Cerebellar nuclear complex (tissue), 1 donor: ENCODE results near the gene CCL2.

Experiments used
- DNase-seq, 2 experiments: peaks; one replicate each; lab custom pipeline; 2025; lab: John Stamatoyannopoulos, UW

The CCL2 gene

DNA sequence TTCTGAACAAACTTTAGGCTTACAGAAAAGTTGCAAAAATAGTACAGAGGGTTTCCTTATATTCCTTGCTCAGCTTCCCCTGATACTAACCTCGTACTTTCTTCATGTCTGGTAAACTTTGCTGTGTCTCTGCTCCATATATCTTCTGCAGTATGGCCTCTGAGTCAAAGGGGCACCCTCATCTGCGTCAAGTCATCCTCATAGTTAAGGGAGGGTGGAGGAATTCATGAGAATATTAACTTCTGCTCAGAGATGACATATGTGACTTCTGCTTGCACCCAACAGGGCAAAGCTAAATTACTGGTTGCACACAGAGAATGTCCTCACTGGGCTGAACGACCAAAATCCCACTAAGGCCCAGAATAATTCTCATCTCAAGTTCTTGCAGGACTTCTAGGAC is 10.6 kb downstream of the CCL2 start:
- DNase-seq: no peak

DNA sequence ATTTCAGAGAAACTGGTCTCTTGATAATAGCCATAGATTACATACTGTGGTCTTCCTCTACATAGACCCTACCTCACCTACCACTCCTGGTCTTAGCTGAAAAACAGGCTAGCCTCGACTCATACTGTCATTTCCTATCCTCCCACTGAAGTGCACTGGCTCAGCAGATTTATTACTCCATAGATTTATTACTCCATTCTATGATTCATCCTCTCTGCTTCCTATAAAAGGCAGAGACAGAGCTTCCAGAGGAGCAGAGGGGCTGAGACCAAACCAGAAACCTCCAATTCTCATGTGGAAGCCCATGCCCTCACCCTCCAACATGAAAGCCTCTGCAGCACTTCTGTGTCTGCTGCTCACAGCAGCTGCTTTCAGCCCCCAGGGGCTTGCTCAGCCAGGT is 14.9 kb downstream of the CCL2 start, which contains the start of gene CCL7:
CCL7 (plus strand) TSS at position 253 of the 400 bp plus-strand sequence; CDS start at position 323, 70 bp downstream.
- no peak for DNase-seq

DNA sequence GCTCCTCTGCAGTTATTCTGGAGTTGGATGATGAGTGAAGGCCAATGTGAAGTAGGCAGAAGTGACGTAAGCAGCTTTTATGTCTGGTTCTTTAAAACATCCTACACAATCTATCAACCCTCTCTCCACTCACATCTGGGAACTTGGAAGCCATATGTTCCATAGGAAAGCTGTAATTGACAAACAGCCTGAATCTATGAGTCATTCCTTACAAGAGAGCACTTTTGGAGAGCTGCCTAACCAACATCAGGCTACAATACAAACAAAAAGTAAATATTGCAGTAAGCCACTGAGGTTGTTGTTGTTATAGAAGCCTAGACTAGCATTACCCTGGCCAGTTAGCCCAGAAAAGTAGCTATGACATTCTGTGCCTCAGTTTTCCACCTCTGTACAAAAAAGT is 20.8 kb downstream of the CCL2 start:
- DNase-seq: no peak

DNA sequence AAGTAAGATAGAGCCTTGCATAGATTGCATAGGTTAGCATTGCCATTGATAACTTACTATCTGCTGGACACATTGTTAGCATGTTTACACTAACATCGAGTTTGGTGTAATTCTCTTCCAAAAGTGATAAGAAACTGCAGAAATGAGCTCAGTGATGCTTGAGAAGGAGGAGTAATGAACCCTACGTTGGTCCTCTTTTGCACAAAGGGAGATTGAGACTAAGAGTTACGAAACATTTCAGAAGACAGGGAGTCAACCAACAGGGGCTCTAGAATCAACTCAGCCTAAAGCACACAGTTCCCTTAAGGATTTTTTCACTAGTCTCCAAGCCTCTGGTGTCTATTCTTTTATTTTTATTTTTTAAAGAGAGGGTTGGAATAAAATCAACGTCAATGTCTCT is 21.7 kb downstream of the CCL2 start:
- DNase-seq: no peak

DNA sequence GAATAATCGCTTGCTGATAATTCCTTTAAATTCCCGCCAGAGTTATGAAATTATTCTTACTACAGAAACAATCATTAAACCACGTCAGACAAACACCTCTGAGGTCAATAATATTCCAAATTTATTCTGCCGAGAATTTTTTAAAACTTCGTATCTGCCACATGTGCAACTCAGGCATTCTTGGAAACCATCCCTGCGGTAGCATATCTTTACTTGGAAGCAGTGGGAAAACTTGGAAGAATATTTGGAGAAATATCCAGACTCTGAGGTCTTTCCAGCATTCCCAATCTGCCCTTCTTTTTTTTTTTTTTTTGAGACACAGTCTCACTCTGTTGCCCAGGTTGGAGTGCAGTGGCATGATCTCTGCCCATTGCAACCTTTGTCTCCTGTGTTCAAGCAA is 28.5 kb downstream of the CCL2 start:
- no peak for DNase-seq

DNA sequence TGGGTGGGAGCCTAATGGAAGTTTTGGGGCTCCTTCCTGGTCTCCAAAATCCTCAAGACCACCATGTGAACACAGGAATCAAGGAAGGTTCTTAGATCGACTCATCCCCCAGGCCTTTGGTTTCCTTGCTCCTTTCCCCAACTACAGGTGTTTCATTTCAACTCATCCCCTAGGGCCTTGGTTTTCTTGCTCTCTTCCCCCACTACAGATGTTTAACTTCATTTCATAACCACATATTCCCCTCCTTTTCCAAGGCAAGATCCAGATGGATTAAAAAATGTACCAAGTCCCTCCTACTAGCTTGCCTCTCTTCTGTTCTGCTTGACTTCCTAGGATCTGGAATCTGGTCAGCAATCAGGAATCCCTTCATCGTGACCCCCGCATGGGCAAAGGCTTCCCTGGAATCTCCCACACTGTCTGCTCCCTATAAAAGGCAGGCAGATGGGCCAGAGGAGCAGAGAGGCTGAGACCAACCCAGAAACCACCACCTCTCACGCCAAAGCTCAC is 30.3 kb downstream of the CCL2 start, which contains the start of gene CCL11:
CCL11 (plus strand) TSS at position 457 of the 507 bp plus-strand sequence. CDS start 67 bp downstream, outside the sequence.
- no peak for DNase-seq

DNA sequence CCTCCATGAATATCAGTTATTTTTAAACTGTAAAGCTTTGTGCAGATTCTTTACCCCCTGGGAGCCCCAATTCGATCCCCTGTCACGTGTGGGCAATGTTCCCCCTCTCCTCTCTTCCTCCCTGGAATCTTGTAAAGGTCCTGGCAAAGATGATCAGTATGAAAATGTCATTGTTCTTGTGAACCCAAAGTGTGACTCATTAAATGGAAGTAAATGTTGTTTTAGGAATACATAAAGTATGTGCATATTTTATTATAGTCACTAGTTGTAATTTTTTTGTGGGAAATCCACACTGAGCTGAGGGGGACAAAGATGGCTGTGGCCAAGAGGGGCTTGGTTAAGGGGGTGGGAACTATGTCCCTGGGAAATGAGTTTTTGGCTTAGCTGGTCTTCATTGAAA is 32.8 kb downstream of the CCL2 start:
- DNase-seq: no peak

DNA sequence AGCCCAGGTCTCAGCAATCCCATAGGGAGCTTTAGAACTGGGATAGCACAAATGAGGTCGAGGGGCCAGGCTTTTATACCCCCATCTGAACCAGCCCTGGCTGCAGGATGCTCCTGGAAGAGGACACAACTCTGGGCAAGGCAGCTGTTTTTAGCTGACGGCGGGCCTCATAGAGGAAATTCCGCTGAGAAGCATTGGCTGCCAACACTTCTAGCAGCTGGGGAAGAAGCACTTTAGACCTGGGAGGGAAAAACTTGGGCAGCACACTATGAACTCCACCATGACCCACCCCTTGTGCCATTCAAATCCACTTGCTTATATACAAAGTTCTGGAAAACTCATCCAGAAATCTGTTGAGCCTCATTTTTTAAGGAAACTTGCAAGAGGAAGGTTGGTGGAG is 35.5 kb downstream of the CCL2 start:
- no peak for DNase-seq

DNA sequence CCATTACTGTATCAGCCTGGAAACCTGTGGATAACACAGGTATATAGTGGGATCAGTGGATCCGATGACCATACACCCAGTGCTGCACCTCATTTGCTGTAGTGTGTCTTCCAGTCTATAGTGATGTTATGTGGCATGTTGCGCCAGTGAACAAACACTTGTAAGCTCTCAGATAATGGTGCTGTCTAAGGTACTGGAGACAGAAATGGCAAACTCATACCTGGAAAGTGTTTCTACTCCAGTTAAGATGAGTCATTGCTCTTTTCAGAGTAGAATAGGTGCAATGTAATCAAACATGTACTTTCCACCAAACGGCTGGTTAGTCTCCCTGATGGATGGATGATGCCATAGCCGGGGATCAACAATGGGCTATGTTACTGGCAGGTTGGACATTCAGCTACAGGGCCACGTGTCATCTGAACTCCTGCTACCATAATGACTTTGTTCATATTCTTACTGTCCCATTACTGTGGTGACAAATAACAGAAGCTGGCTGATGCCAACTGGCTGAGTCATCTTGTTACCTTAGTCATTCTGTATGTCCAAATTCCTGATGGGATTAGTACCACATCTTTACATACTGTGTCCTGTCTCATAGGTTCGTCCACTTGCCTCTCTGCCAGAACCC is 36.8 kb downstream of the CCL2 start:
- DNase-seq: no peak

DNA sequence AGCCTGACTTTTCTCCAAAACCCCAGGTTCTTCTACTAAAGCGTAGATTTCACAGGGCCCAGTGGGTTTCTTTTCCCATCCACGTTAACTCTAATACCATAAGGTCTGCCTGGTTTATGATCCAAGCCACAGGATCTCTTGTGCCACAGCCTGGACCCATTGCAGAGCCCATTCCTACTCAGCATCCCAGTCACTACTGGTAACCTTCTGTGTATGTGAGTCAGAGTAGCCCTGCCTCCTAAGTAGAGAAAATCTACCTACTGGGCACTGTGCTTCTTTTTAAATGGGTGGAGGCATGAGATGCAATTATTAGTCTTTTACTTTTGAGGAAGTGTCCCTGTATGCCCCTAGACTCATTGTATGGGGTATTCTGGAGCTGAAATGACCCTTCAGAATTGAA is 43.9 kb downstream of the CCL2 start:
- DNase-seq: no peak

DNA sequence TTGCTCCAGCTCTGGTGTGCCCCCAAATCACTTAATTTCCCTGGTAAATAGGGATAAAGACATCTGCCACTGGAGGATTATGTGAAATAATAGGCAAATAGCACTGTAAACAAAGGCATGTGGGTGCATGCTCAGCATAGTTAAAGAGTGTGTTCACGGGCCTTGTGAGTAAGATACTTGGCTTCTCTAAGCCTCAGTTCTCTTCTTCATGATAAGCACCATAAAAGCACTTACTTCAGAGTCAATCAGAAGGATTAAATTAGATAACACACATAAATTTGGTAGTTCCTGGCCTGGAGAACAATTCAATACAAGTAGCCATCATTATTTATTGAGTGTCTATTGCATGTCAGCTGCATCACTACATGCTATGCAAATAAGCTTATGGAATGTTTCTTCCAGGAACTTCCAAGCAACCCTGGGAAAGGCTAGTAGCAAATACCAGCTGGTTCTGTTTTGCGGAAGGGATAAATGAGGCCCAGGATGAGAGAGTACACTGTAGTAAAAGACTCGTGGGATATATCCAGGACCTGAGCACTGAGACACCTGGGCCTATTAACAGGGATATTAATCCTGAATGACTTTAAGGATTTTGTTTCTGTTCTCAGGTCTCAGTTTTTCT is 45.0 kb downstream of the CCL2 start:
- no peak for DNase-seq

DNA sequence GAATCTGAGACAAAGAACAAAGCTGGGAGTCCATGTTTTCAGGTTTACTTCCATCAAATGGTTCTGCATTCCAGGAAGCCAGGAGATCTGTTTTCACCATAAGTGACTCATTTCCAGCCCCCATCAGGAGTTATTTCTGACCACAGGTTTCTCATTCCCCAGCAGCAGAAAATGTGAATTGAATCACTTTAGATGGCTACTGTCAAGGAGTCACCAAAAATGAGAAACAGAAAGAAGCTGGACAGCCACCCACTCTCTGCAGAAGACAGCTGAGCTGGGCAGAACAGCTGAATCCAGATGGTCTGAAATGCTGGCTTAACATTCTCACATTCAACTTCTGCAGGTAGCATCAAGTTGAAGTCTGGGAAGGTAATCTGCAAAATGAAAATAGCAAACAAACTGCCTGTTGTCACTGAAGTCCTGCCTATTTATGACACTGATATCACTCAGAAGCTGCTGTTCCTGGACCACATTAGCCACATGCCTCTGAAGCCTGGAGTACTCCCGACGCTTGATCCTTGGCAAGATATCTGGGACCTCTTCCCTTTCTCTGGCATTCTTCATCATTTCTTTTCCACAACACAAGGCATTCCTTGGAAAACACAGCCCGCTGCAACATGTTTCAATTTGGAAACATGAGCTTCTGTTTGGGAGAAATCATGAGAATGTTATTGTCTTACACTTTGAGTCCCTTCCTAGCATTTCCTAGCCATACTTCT is 45.7 kb downstream of the CCL2 start:
- no peak for DNase-seq

DNA sequence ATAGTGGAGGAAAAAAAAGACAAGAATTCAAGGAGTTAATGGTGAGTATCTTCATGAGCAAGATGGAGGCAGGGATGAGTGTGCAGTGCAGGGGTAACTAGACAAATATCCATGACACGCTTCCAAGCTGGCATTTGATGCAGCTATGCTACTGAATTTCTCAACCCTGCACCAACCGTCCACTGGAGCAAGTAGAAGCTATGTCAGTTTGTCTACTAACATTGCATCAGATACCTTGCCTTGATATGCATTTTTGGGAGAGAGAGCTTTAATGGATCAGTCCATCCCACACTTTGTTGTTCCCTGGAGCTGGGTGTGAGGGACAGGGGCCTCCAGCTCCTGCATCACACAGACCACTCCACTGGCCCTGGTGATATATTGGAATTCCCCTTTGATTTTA is 46.9 kb downstream of the CCL2 start:
- DNase-seq: no peak

DNA sequence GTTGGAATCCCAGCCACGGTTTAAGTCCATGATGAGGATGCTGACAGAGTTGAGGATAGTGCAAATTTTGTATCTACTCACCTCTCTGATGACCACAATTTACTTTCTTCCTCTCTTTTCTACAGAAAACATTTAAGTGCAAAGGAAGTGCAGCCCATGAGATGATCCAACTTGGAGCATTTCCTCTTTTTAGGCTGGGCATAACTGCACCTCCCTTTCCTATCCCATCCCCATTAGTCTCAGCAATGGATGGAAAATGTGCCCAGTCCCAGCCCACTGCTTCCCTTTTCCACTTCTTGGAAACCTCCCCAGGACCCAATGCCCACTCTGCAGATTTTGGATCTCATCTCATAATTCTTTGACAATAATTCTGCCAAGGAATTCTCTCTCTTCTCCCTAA is 47.6 kb downstream of the CCL2 start:
- DNase-seq: no peak

DNA sequence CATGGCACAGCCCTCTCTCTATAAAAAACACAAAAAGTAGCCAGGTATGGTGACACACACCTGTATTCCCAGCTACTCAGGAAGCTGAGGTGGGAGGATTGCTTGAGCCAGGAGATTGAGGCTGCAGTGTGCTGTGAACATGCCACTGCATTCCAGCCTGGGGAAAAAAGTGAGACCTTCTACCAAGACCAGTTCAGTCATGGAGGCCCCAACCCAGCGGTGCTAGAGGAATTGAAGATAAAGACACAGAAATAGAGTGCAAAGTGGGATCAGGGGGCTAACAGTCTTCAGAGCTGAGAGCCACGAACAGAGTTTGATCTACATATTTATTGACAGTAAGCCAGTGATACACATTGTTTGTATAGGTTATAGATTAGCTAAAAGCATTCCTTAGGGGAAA is 48.5 kb downstream of the CCL2 start:
- DNase-seq: no peak

DNA sequence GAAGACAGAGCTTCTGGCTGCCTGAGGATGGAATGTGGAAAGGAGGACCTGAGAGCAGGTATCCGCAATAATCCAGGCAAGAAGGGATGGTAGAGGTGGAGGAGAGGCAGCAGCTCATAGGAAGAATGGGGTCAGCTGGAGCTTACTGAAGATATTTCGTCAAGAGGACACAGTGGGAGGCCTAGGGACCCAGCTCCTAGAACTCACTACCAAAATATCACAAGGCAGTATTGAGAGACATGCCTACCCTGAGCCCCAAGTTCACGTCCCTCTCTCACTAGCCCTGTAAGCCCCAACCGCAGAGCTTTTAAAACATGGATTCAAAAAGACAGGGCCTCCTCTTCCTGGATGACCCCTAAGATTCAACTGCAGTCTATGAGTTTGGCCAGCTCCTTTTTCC is 50.0 kb downstream of the CCL2 start:
- no peak for DNase-seq

DNA sequence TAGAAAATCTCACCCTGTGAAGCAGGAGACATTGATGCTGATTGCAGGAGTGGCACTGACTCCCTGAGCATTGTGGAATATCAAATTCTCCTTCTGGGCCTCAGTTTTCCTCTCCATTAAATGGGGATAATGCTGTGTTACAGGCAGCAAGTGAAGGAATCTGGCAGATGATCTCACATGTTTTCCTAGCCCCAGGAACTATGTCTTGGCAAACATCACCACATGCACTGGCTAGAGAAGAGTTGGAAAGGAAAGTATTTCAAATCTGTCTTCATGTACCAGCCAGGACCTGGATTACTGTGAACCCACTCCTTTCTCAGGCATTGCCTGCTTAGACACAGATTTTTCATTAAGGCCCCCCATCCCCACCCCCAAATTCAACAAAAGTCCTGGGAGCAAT is 50.5 kb downstream of the CCL2 start:
- DNase-seq: no peak

DNA sequence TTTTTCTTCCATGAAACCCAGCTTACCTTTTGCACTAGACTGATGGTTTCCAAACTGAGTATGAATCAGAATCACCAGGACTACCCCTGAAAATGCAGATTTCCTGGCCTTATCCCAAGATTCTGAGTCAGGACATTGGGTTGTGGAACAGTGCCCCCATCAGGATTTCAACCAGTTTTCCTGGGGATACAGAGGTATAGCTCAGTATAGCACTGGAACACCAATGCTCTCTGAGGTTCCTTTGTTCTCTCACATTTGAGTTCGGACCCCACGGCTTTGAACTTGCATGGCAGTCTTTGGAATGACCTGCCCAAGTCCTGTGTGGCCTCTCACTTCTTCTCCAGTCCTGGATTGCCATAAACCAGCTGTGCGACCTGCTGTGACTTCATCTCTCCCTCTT is 51.4 kb downstream of the CCL2 start:
- DNase-seq: no peak
